Measurements from ENCODE around the gene LGSN. TPM values are rescaled to one million over a fixed set of nuclear protein-coding genes. Genes with fewer than 3 reads are reported as not detected.
"Not testable (repeated sequence)": the region's sequence is repeated elsewhere in the genome, so short reads cannot be mapped to it uniquely, and the experiment has no call there.

LGSN gene
- total and polyA plus RNA-seq, 3 experiments from 2014 or later: 0.12 TPM; not detected in 2

DNA sequence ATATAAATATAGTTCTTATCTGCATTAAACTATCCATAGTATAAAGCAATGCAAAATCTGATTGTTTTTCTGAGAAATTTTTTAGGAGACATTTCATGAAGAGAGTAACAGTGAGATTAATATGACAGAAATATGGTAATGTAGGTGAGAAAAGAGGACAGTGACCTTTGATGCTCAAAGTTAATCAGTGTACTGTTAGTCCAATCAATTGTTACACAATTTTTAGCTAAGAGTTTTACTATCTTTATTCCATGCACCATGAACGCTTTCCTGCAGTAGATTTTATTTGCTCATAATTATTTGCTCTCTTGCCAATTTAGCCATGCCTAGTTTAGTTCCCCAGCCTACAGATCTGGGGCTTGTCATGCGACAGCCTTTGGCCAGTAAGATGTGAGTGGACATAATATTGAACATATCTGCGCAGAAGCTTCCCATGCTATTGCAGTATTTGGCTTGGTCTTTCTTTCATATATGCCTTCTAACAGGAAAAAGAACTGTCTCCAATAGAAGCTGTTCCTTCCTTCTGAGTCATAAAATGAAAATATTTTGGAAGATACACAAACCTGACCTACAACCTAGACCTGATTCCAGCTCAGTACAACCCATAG is 69.8 kb downstream of the LGSN start:
- H3K27me3 ChIP-seq (ENCODE audit: insufficient read depth, low read length, poor library complexity, severe bottlenecking): no peaks in the 10 kb centered on the region
- no peak for DNase-seq
- H3K4me3 Mint-ChIP-seq: no peak overlapping the region
- H3K9me3 Mint-ChIP-seq: peaks cover 0 to 5% (median 2%) of the 10 kb centered on the region in 5 donors
- no peaks in the 10 kb centered on the region for H3K36me3 Mint-ChIP-seq
- H3K4me1 ChIP-seq (ENCODE audit: insufficient read depth, low read length): no peaks in the 10 kb centered on the region
- no peaks in the 10 kb centered on the region for H3K27me3 Mint-ChIP-seq
- no peaks in the 10 kb centered on the region for H3K4me1 Mint-ChIP-seq
- ChIA-PET CTCF (no interaction called here), POLR2A (no interaction called here)
- no peaks in the 10 kb centered on the region for H3K9me3 ChIP-seq (ENCODE audit: low read length)
- no peak overlapping the region for H3K4me3 ChIP-seq (ENCODE audit: low read length)
- H3K27ac Mint-ChIP-seq: no peak overlapping the region
- H3K27ac ChIP-seq (ENCODE audit: low read depth, low read length): no peak overlapping the region
- H3K36me3 ChIP-seq (ENCODE audit: insufficient read depth, low read length): no peaks in the 10 kb centered on the region

DNA sequence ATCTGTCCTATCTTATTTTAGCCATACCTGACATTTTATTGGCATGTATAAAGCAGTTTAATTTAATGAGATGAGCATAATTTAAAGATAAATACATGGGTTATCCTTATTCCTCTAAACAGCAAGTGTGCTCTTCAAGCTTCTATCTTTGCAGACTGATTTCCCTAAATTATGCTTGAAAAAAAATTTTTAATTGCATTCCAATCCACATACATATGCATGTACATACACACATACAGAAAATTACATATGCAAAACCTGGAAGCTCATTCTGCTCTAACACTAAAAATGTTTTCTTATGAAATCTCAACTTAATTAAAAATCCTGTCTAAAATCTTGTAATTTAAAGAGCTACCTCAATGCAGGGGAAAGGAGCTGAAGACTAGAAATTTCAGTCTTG is 73.2 kb downstream of the LGSN start:
- no peaks in the 10 kb centered on the region for H3K9me3 ChIP-seq (ENCODE audit: low read length)

DNA sequence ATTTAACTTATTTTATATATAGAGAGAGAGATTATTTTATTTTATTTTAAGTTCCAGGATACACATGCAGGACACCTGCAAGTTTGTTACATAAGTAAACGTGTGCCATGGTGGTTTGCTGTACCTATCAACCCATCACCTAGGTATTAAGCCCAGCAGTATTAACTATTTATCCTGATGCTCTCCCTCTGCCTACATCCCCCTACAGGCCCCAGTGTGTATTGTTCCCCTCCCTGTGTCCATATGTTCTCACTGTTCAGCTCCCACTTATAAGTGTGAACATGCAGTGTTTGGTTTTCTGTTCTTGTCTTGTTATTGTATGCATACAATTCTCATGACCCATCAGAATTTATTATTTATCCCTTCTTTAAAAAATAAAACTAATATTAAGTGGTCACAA is 73.9 kb downstream of the LGSN start:
- H3K27me3 Mint-ChIP-seq: no peaks in the 10 kb centered on the region
- no peak overlapping the region for H3K4me3 Mint-ChIP-seq
- peaks cover 0 to 9% (median 3%) of the 10 kb centered on the region in 5 donors for H3K9me3 Mint-ChIP-seq
- no peaks in the 10 kb centered on the region for H3K4me1 ChIP-seq (ENCODE audit: insufficient read depth, low read length)
- ChIA-PET POLR2A (no interaction called here), CTCF (no interaction called here)
- H3K27ac Mint-ChIP-seq: no peak overlapping the region
- no peaks in the 10 kb centered on the region for H3K36me3 ChIP-seq (ENCODE audit: insufficient read depth, low read length)
- H3K36me3 Mint-ChIP-seq: no peaks in the 10 kb centered on the region
- no peaks in the 10 kb centered on the region for H3K4me1 Mint-ChIP-seq
- no peak for DNase-seq
- no peaks in the 10 kb centered on the region for H3K27me3 ChIP-seq (ENCODE audit: insufficient read depth, low read length, poor library complexity, severe bottlenecking)
- no peak overlapping the region for H3K27ac ChIP-seq (ENCODE audit: low read depth, low read length)
- no peak overlapping the region for H3K4me3 ChIP-seq (ENCODE audit: low read length)
- H3K9me3 ChIP-seq (ENCODE audit: low read length): no peaks in the 10 kb centered on the region

More for the DNA sequence above, 73.2 kb downstream of the LGSN start:
- Mint-ChIP-seq H3K4me3 (no peak overlapping the region), H3K36me3 (no peaks in the 10 kb centered on the region), H3K27me3 (no peaks in the 10 kb centered on the region), H3K27ac (no peak overlapping the region), H3K4me1 (no peaks in the 10 kb centered on the region), H3K9me3 (peaks cover 0 to 9% (median 3%) of the 10 kb centered on the region in 5 donors)
- CTCF ChIA-PET: no interaction called here
- H3K27ac ChIP-seq (ENCODE audit: low read depth, low read length): no peak overlapping the region
- no peaks in the 10 kb centered on the region for H3K36me3 ChIP-seq (ENCODE audit: insufficient read depth, low read length)
- H3K27me3 ChIP-seq (ENCODE audit: insufficient read depth, low read length, poor library complexity, severe bottlenecking): no peaks in the 10 kb centered on the region
- POLR2A ChIA-PET: no interaction called here
- no peaks in the 10 kb centered on the region for H3K4me1 ChIP-seq (ENCODE audit: insufficient read depth, low read length)
- no peak overlapping the region for H3K4me3 ChIP-seq (ENCODE audit: low read length)
- no peak for DNase-seq

DNA sequence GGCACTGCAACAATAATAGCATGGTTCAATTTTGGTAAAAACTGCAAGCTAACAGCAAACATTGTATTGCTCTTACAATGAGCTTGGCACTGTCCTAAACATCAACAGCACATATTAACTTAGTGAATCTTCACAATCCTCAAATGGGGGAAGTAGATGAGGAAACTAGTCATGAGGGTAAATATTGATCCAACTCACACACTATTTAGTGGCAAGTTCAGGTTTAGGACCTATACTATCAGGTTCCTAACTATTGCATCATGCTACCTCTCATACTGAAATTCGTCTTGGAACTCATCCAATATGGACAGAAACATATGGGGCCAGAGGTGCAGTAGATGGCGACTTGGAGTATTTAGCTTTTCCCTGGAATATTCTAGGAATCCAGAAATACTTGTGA is 74.4 kb downstream of the LGSN start:
- Mint-ChIP-seq H3K4me1 (no peaks in the 10 kb centered on the region), H3K27ac (no peak overlapping the region), H3K4me3 (no peak overlapping the region), H3K9me3 (peaks cover 0 to 9% (median 3%) of the 10 kb centered on the region in 5 donors), H3K36me3 (no peaks in the 10 kb centered on the region), H3K27me3 (no peaks in the 10 kb centered on the region)
- ChIA-PET CTCF (no interaction called here), POLR2A (no interaction called here)
- DNase-seq: no peak
- H3K27me3 ChIP-seq (ENCODE audit: insufficient read depth, low read length, poor library complexity, severe bottlenecking): no peaks in the 10 kb centered on the region
- no peak overlapping the region for H3K4me3 ChIP-seq (ENCODE audit: low read length)
- no peak overlapping the region for H3K27ac ChIP-seq (ENCODE audit: low read depth, low read length)
- H3K9me3 ChIP-seq (ENCODE audit: low read length): no peaks in the 10 kb centered on the region
- H3K36me3 ChIP-seq (ENCODE audit: insufficient read depth, low read length): no peaks in the 10 kb centered on the region
- no peaks in the 10 kb centered on the region for H3K4me1 ChIP-seq (ENCODE audit: insufficient read depth, low read length)

DNA sequence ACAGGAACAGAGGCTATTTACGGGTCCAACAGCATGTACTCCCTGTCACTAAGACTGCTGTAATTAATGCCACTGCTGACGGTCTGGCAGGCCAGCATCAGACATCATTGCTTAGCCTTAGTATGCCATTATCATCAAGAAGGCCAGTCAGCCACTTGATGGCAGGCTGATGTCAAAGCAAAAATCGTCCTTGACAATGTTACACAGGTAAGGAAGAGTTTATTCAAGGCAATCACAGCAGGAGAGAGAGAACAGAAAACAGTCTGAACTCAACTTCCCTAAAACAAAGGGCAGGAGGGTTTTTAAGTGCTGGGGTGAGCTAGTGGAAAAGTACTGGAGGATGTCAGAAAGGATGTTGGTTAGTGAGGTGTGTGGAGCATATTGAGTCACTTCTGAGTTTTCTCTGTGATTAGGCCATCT is 83.4 kb downstream of the LGSN start:
- Histone ChIP-seq H3K4me3 (ENCODE audit: low read length) (no peak overlapping the region), H3K27ac (ENCODE audit: low read depth, low read length) (no peak overlapping the region), H3K4me1 (ENCODE audit: insufficient read depth, low read length) (no peaks in the 10 kb centered on the region), H3K9me3 (ENCODE audit: low read length) (no peaks in the 10 kb centered on the region), H3K36me3 (ENCODE audit: insufficient read depth, low read length) (no peaks in the 10 kb centered on the region), H3K27me3 (ENCODE audit: insufficient read depth, low read length, poor library complexity, severe bottlenecking) (no peaks in the 10 kb centered on the region)
- CTCF ChIA-PET: no interaction called here
- no peaks in the 10 kb centered on the region for H3K4me1 Mint-ChIP-seq
- no peak overlapping the region for H3K27ac Mint-ChIP-seq
- no peaks in the 10 kb centered on the region for H3K36me3 Mint-ChIP-seq
- H3K9me3 Mint-ChIP-seq: peaks cover 9 to 15% (median 11%) of the 10 kb centered on the region in 5 donors
- H3K4me3 Mint-ChIP-seq: no peak overlapping the region
- peaks cover 0 to 3% of the 10 kb centered on the region in 2 donors for H3K27me3 Mint-ChIP-seq
- no peak for DNase-seq
- POLR2A ChIA-PET: no interaction called here

DNA sequence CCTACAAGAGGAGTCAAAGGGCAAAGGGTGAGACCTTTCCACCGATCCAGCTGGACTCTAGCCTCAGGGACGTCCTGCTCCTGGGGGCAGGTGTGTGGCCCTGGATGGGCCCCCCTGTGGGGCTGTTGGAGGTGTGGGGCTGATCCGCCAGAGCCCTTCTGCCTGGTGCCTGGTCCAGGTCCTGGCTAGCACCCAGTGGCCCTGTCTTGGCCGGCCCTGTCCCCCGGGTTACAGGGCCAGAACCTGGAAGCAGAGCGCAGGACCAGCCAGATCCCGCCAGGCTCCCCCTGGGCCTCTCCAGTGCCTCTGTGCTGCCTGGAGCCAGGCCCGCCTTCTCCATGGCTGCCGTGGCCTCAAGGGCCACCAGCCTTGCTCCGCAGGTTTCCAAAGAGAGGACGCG is 89.3 kb downstream of the LGSN start:
- H3K27ac Mint-ChIP-seq; H3K27ac ChIP-seq (ENCODE audit: low read depth, low read length); H3K9me3 ChIP-seq (ENCODE audit: low read length); POLR2A ChIA-PET; H3K27me3 ChIP-seq (ENCODE audit: insufficient read depth, low read length, poor library complexity, severe bottlenecking); CTCF ChIA-PET; DNase-seq; H3K4me1 Mint-ChIP-seq; H3K36me3 Mint-ChIP-seq; H3K4me1 ChIP-seq (ENCODE audit: insufficient read depth, low read length); H3K4me3 Mint-ChIP-seq; H3K36me3 ChIP-seq (ENCODE audit: insufficient read depth, low read length); H3K27me3 Mint-ChIP-seq; H3K4me3 ChIP-seq (ENCODE audit: low read length): not testable (repeated sequence)
- H3K9me3 Mint-ChIP-seq: peaks cover 9 to 17% (median 13%) of the 10 kb centered on the region in 5 donors

DNA sequence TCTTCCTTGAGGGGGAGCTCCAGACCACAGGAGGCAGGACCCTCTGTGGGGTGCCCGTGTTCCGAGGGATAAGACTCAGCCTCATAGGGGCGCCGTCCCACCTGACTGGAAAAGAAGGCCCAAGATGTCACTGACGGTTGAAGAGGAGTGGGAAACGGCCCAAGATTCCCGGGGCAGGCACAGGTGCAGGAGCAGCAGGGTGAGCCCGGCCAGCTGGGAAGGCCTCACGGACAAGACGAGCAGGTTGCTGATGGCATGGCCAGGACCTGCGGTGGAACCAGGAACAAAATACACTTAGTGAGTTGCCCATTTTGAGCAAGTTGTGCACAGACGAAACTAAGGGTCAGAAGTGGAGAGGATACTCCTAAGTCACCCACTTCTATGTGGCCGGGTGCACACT is 89.8 kb downstream of the LGSN start:
- H3K4me1 ChIP-seq (ENCODE audit: insufficient read depth, low read length); H3K4me3 ChIP-seq (ENCODE audit: low read length); H3K27ac ChIP-seq (ENCODE audit: low read depth, low read length); H3K4me3 Mint-ChIP-seq; H3K9me3 ChIP-seq (ENCODE audit: low read length); DNase-seq; H3K27me3 ChIP-seq (ENCODE audit: insufficient read depth, low read length, poor library complexity, severe bottlenecking); CTCF ChIA-PET; H3K27ac Mint-ChIP-seq; H3K27me3 Mint-ChIP-seq; H3K36me3 ChIP-seq (ENCODE audit: insufficient read depth, low read length); POLR2A ChIA-PET; H3K36me3 Mint-ChIP-seq; H3K4me1 Mint-ChIP-seq: not testable (repeated sequence)
- H3K9me3 Mint-ChIP-seq: peaks cover 7 to 16% (median 11%) of the 10 kb centered on the region in 5 donors

DNA sequence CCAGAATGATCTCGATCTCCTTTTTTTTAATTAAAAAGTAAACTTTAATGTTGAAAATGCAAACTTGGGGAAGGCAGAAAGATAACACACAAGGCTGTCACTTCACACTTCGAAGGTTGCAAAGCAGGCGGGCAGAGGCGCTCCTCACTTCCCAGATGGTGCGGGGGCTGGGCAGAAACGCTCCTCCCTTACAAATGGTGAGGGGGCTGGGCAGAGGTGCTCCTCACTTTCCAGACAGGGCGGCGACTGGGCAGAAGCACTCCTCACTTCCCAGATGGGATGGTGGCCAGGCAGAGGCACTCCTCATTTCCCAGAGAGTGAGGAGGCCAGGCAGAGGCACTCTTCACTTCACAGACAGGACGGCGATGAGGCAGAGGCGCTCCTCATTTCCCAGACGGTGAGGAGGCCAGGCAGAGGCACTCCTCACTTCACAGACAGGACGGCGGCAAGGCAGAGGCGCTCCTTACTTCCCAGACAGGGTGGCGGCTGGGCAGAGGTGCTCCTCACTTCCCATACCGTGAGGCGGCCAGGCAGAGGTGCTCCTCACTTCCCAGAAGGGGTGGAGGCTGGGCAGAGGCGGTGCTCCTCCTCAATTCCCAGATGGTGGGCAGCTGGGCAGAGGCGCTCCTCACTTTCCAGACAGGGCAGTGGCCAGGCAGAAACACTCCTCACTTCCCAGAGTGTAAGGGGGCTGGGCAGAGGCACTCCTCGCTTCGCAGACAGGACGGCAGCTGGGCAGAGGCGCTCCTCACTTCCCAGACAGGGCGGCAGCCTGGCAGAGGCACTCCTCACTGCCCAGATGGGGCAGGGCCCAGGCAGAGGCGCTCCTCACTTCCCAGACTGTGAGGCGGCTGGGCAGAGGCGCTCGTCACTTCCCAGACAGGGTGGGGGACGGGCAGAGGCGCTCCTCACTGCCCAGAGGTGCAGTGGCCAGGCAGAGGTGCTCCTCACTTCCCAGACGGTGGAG is 91.6 kb downstream of the LGSN start:
- H3K4me3 ChIP-seq (ENCODE audit: low read length); H3K4me3 Mint-ChIP-seq; H3K4me1 Mint-ChIP-seq; POLR2A ChIA-PET; DNase-seq; H3K4me1 ChIP-seq (ENCODE audit: insufficient read depth, low read length); H3K9me3 ChIP-seq (ENCODE audit: low read length); H3K27ac ChIP-seq (ENCODE audit: low read depth, low read length); H3K36me3 ChIP-seq (ENCODE audit: insufficient read depth, low read length); H3K36me3 Mint-ChIP-seq; H3K27me3 ChIP-seq (ENCODE audit: insufficient read depth, low read length, poor library complexity, severe bottlenecking); H3K27me3 Mint-ChIP-seq; CTCF ChIA-PET: not testable (repeated sequence)
- H3K27ac Mint-ChIP-seq: peak overlapping the region in 1 of 8 donors; percentile 54
- H3K9me3 Mint-ChIP-seq: peaks cover 3 to 11% (median 9%) of the 10 kb centered on the region in 5 donors
